Activated T-helper 1 cell treated with anti-CD3 and anti-CD28 coated beads, Interleukin-12 subunit alpha, Interleukin-12 subunit beta, Interleukin-2, Interleukin-4 antibody, amounts not matched to agents 30 ng/mL and 10 ng/mL and 1 ng/mL, durations not matched to agents 14 hours and 24 hours and 36 hours (primary cell): ENCODE measurements around the gene WDR88. TPM values are rescaled to one million over a fixed set of nuclear protein-coding genes. Genes with fewer than 3 reads are reported as not detected.
"Not testable (repeated sequence)": the region's sequence is repeated elsewhere in the genome, so short reads cannot be mapped to it uniquely, and the experiment has no call there.

Experiments used
- DNase-seq: peaks from one replicate; pipeline ENCODE4 v3.0.0; 2021; ENCODE audit warnings: low spot score
- H3K27ac Mint-ChIP-seq: one replicate; pipeline ENCODE4 v1.8.0; 2021; ENCODE audit warnings: mild to moderate bottlenecking, mixed read lengths
- H3K27me3 Mint-ChIP-seq: one replicate; pipeline ENCODE4 v1.8.0; 2022; ENCODE audit warnings: mild to moderate bottlenecking, moderate library complexity, mixed read lengths; ENCODE audit not compliant: insufficient read depth
- H3K36me3 Mint-ChIP-seq: one replicate; pipeline ENCODE4 v1.8.0; 2021; ENCODE audit warnings: low read depth, mixed read lengths
- H3K4me1 Mint-ChIP-seq: one replicate; pipeline ENCODE4 v1.8.0; 2021; ENCODE audit warnings: low read depth, mixed read lengths
- H3K4me3 Mint-ChIP-seq: one replicate; pipeline ENCODE4 v1.8.0; 2021; ENCODE audit warnings: mild to moderate bottlenecking, moderate library complexity, mixed read lengths
- H3K9me3 Mint-ChIP-seq: one replicate; pipeline ENCODE4 v1.8.0; 2021; ENCODE audit warnings: mixed read lengths
- intact Hi-C: fragments of 100-400 bp; cut with micrococcal nuclease; formaldehyde crosslinking; loops from one replicate; pipeline ENCODE4 v1.15.1; 2024
- total RNA-seq: library from RNA; stranded (reverse); gene quantifications from 2 replicates; pipeline ENCODE4 v1.2.3, GENCODE V29; 2022

The WDR88 gene
- total RNA-seq, 1 donor from 2014 or later = not detected

DNA sequence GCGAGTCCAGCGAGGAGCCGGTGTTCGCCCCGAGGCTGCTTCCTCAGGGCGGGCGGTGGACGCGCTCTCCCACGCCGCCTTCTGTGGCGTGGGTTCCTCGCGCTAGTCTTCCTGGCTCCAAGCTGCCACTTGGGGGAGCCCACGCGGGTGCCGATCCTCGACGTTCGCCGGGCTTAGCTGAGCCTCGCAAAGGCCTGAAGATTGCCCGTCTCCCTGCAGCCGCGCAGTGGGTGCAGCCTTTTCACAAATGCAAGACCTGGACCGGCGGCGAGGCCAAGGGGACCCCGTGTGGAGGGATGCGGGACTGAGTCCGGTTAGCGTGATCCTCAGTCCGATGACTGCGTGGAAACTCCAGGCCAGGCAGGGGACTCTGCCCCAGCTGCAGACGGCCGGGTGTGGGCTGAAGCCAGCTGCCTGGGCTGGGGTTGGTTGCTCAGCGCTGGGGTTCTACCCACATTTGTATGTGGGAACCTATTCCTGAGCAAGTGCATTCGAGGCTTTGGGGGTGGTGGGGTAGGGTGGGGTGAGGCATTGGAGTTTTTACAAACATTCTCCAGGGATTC, 45.6 kb downstream of the WDR88 start:
- H3K4me1 Mint-ChIP-seq = peaks cover 35% of the 10 kb centered on the region
- peaks cover 3% of the 10 kb centered on the region for H3K36me3 Mint-ChIP-seq
- H3K4me3 Mint-ChIP-seq = peak overlapping the region; percentile 97
- peak overlapping the region; percentile 97 for H3K27ac Mint-ChIP-seq
- DNase-seq = no peak
- H3K9me3 Mint-ChIP-seq = no peaks in the 10 kb centered on the region
- intact Hi-C loops = loop anchor here (1.0 to 10.0 kb wide), 12 partner anchors 17 to 1963 kb away; partner anchors contain the start of genes ANKRD27, CEBPG, FAAP24 and GPATCH1
- H3K27me3 Mint-ChIP-seq = peaks cover 9% of the 10 kb centered on the region

DNA sequence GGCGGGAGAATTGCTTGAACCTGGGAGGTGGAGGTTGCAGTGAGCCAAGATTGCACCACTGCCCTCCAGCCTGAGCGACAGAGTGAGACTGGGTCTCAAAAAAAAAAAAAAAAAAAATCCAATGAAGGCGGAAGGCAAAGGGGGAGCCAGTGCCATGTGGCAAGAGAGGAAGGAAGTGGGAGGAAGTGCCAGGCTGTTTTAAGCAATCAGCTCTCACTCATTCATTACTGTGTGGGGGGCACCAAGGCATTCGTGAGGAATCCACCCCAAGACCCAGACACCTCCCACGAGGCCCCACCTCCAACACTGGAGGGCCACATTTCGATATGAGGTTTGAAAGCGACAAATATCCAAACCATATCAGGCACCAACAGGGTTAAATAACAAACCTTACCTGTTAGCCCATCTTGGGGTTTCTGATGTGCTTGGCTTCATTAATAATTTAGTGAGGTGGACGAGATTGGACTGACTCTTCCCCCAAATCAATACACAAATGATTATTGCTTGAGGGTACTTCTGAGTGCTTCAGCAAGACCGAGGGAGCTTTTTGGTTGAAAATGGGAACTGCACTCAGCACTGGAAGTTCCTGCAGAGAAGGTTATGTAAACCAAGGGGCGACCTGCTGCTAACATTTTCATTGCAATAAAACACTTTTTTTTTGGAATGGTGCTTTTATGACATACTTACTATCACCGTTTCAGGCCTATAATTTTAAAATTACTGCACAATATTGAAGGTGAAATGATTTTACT, 54.7 kb downstream of the WDR88 start:
- Mint-ChIP-seq H3K27ac (no peak overlapping the region), H3K4me3 (no peak overlapping the region), H3K27me3 (peaks cover 14% of the 10 kb centered on the region), H3K4me1 (no peaks in the 10 kb centered on the region), H3K36me3 (no peaks in the 10 kb centered on the region), H3K9me3 (no peaks in the 10 kb centered on the region)
- intact Hi-C loops = no loop called here
- DNase-seq = no peak

DNA sequence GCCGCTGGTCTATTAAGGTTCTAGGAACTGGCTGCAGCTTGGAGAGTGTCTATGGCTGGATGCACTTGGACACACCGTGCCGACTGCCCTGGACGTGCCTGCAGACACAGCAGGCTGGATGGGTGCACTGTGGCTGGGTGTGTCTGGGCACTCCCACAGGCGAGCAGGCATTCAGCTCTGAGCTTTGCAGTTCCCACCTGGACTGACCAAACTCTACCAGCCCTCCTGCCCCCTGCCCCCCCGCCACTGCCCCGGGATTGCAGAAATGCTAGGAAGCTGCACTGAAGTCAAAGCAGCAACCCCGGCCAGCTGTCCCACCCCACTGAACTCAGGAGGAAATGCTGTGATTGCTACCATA, 55.2 kb downstream of the WDR88 start:
- Mint-ChIP-seq H3K4me1 (no peaks in the 10 kb centered on the region), H3K27me3 (peaks cover 19% of the 10 kb centered on the region), H3K4me3 (no peak overlapping the region), H3K36me3 (no peaks in the 10 kb centered on the region), H3K27ac (no peak overlapping the region), H3K9me3 (no peaks in the 10 kb centered on the region)
- intact Hi-C loops = no loop called here
- DNase-seq = no peak

DNA sequence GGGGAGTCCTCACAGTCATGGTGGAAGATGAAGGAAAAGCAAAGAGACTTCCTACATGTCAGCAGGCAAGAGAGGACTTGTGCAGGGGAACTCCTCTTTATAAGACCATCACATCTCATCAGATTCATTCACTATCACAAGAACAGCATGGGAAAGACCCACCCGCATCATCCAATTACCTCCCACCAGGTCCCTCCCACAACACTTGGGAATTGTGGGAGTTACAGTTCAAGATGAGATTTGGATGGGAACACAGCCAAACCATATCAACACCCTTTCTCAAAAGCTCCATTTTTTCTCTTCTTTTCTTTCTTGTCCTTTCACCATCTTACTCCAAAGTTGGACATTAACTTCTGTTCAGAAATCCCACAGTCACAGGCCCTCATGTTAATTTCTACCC, 57.5 kb downstream of the WDR88 start:
- H3K27me3 Mint-ChIP-seq = peaks cover 34% of the 10 kb centered on the region
- H3K27ac Mint-ChIP-seq = no peak overlapping the region
- no peak overlapping the region for H3K4me3 Mint-ChIP-seq
- no peaks in the 10 kb centered on the region for H3K4me1 Mint-ChIP-seq
- H3K36me3 Mint-ChIP-seq = no peaks in the 10 kb centered on the region
- no peaks in the 10 kb centered on the region for H3K9me3 Mint-ChIP-seq
- intact Hi-C loops = no loop called here
- no peak for DNase-seq

DNA sequence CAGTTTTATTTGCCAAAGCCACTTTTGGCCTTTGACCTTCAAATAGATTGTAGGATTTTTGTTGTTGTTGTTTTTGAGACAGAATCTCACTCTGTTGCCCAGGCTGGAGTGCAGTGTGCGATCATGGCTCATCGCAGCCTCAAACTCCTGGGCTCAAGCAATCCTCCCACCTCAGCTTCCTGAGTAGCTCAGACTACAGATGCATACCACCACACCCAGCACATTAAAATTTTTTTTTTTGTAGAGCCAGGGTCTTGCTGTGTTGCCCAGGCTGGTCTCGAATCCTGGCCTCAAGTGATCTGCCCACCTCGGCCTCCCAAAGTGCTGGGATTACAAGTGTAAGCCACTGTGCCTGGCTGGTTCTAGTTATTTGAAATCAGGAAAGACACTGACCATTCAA, 59.2 kb downstream of the WDR88 start:
- H3K4me3 Mint-ChIP-seq, intact Hi-C loops, H3K36me3 Mint-ChIP-seq, H3K9me3 Mint-ChIP-seq, DNase-seq, H3K4me1 Mint-ChIP-seq, H3K27ac Mint-ChIP-seq: not testable (repeated sequence)
- H3K27me3 Mint-ChIP-seq = peaks cover 44% of the 10 kb centered on the region

DNA sequence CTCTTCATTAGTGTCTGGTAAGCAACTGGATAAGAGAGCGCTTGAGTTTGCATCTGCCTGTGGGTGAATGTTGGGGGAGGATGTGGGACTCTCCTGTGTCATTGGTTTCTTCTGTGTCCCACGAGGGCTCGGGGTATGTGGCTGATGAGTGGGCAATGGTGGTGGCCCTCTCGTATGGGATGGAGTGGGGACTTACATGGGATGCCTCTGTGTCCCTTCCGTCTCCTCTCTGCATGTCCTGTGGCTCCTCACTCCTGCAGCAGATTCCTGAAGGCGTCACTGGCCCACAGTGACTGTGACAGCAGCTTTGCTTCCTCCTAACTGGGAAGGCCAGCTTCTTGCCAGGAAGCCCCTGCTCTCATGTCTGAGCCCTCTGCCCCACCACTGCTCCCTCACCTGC, 59.6 kb downstream of the WDR88 start:
- DNase-seq = no peak
- Mint-ChIP-seq H3K4me3 (no peak overlapping the region), H3K27ac (no peak overlapping the region), H3K36me3 (no peaks in the 10 kb centered on the region), H3K4me1 (no peaks in the 10 kb centered on the region), H3K27me3 (peaks cover 46% of the 10 kb centered on the region), H3K9me3 (no peaks in the 10 kb centered on the region)
- intact Hi-C loops = no loop called here

DNA sequence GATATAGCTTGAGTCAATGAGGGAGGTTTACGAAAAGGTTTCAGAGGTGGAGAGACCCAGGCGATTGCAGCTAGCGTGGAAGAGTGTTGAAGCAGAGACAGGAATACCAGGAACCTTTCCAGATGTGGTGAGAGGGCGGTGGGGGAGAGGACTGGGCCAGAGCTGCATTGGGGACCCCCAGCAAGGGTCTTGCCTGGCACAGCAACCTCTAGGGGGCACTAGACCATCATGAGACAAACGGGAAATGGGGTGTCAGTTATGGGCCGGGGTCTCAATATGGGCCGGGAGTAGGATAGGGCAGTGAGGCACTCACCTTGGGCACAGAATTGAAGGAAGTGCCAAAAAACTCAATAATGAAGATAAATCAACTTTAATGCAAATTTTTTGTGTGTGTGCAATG, 60.1 kb downstream of the WDR88 start:
- peak overlapping the region; percentile 13 for H3K27ac Mint-ChIP-seq
- H3K4me3 Mint-ChIP-seq = no peak overlapping the region
- no peak for DNase-seq
- H3K27me3 Mint-ChIP-seq = peaks cover 49% of the 10 kb centered on the region
- intact Hi-C loops = no loop called here
- no peaks in the 10 kb centered on the region for H3K36me3 Mint-ChIP-seq
- no peaks in the 10 kb centered on the region for H3K4me1 Mint-ChIP-seq
- H3K9me3 Mint-ChIP-seq = no peaks in the 10 kb centered on the region

DNA sequence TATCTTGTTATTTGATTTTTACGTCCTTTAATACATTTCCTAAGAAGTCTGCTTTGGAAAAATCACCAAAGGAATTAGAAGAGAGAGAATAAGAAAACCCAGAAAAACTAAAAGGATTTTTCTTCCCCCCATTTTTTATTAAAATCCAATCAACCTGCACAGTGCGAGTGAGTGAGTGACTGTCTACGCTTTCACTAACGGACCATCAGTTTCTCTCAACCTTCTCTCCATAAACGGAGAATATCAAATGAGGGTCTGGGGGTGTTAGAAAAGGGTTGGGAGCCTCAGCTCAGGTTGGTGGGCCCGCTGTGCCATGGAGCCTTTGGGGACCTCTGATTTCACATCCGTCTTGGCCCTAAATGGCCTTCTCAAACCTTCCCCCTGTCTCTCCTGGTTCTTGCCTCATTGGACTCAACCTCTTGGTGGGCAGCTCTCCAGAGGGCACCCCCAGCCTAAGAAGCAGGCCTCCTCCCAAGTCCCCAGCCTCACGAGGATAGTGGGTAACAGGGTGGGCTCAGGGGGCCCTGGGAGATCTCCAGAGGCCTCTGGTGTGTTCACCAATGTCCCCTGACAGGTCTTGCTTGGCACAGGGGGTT, 61.5 kb downstream of the WDR88 start:
- H3K36me3 Mint-ChIP-seq = no peaks in the 10 kb centered on the region
- H3K9me3 Mint-ChIP-seq = no peaks in the 10 kb centered on the region
- no peak overlapping the region for H3K27ac Mint-ChIP-seq
- intact Hi-C loops = no loop called here
- peaks cover 52% of the 10 kb centered on the region for H3K27me3 Mint-ChIP-seq
- no peaks in the 10 kb centered on the region for H3K4me1 Mint-ChIP-seq
- DNase-seq = no peak
- H3K4me3 Mint-ChIP-seq = peak overlapping the region; percentile 34

DNA sequence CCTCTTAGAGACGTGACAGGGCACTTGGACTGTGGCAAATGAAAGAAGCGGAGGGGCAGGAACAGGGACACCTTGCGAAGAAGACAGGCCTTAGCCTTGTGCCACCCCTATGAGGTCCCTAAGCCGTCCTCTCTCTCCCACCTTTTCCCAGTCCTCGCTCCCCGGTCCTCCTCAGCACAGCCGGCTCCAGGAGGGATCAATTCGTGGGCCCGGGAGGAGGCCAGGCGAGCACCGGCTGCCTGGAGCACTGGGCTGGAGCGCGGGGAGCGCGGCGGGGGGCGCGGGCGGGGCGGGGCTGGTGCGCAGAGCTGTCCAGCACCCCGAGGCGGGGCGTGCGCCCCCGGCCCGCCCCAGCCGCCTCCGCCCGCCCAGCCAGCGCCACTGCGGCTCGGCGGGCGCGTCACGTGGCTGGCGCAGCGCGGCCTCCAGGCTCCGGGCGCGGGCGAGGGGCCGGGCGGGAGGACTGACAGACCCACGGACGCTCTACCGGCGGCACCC, 62.0 kb downstream of the WDR88 start, which contains the start of gene LRP3:
TSS of gene LRP3 (plus strand) at position 466 of the 498 bp plus-strand sequence. CDS start 456 bp downstream, outside the sequence.
- peaks cover 52% of the 10 kb centered on the region for H3K27me3 Mint-ChIP-seq
- H3K36me3 Mint-ChIP-seq = no peaks in the 10 kb centered on the region
- H3K4me1 Mint-ChIP-seq = no peaks in the 10 kb centered on the region
- DNase-seq = no peak
- no peak within 1 kb of the TSS for H3K27ac Mint-ChIP-seq
- intact Hi-C loops = no loop called here
- no peaks in the 10 kb centered on the region for H3K9me3 Mint-ChIP-seq
- H3K4me3 Mint-ChIP-seq = peak within 1 kb of the TSS; percentile 34

DNA sequence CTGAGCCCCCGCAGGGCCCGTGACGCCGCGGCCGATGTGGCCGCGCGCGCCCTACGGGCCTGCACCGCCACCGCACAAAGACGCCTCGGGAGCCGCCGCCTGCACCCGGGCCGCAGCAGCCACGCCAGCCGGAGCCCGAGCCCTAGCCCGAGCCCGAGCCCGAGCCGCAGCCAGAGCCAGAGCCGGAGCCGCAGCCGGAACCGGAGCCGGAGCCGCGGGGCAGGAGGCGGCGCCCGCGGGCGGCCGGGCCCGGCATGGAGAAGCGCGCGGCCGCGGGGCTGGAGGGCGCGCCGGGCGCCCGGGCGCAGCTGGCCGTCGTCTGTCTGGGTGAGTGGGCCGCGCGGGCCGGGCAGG, 62.6 kb downstream of the WDR88 start:
- Mint-ChIP-seq H3K4me3 (no peak overlapping the region), H3K9me3 (no peaks in the 10 kb centered on the region), H3K36me3 (no peaks in the 10 kb centered on the region), H3K27me3 (peaks cover 52% of the 10 kb centered on the region), H3K4me1 (no peaks in the 10 kb centered on the region), H3K27ac (no peak overlapping the region)
- intact Hi-C loops = no loop called here
- DNase-seq = no peak

DNA sequence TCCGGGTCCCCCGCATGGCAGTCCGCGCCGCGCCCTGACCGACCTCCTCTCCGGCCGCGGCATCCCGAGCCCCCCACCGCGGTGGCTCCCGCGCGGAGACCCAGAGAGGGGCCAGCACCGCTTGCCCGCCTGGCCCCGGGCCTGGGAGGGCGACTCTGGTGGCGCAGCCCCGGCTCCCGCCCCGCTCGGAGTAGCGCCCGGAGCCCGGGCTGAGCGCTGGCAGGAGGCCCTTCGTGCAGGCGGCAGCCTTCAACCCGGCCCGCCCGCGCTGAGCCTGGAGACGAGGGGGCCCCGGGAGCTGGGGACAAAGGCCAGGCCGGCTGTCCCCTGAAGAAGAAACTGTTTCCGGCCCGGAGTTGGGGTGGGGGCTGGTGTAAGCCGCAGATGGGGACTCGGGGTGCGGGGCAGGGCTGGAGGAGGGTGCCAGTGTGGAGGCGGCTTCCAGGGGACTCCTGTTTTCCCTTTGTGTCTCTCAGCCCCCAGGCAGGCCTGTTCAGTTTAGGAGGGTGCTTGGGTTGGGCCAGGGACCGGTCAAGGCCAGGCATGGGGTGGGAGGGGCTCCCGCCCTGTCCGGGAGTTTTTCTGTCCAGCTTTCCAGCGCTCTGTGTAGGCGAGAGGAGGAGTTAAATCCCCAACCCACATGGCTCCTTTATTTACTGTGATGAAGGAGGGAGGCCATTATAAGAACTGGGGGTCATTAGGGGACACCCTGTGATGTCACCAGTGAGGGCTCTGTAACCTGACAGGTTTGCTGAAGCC, 63.2 kb downstream of the WDR88 start:
- H3K36me3 Mint-ChIP-seq = no peaks in the 10 kb centered on the region
- no peaks in the 10 kb centered on the region for H3K9me3 Mint-ChIP-seq
- H3K4me3 Mint-ChIP-seq = peak overlapping the region; percentile 11
- no peaks in the 10 kb centered on the region for H3K4me1 Mint-ChIP-seq
- intact Hi-C loops = no loop called here
- no peak overlapping the region for H3K27ac Mint-ChIP-seq
- H3K27me3 Mint-ChIP-seq = peaks cover 52% of the 10 kb centered on the region
- no peak for DNase-seq

DNA sequence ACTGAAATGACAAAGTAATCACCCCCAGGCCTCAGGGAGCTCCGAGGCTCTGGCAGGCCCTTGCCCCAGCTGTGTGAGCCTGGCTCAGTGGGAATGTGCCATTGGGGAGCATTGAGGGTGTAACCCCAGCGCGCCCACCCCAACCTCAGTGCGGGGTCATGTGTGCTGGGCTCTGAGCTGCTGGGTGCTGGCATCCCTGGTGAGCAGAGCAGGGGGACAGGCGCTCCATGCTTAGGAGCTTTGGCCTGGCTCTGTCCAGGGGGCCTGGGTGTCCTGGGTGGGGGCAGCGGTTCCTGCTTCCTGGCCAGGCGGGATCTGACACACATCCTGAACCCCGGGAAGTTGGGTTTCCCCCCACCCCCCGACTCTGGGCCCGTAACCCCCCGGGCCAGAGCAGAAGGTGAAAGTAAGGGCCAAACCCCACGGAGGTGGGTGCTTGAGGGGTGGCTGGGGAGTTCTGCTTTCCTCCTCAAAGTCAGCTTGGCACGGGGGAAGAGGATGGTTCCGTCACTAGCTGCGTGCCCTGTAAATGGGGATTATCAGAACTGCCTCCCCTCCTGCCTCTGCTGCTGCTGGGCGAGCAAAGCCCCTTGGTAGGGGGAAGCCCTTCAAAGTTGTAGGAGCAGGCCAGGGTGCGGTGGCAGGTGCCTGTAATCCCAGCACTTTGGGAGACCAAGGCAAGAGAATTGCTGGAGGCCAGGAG, 63.9 kb downstream of the WDR88 start:
- Mint-ChIP-seq H3K27ac (no peak overlapping the region), H3K36me3 (no peaks in the 10 kb centered on the region), H3K4me3 (no peak overlapping the region), H3K27me3 (peaks cover 48% of the 10 kb centered on the region), H3K9me3 (no peaks in the 10 kb centered on the region), H3K4me1 (no peaks in the 10 kb centered on the region)
- no peak for DNase-seq
- intact Hi-C loops = no loop called here
